GM12875 (cell line): ENCODE data around the gene CDC42SE1.

Experiments used
- H3K4me3 ChIP-seq: one replicate; pipeline ENCODE4 v1.5.1; 2011; ENCODE audit warnings: low read depth, low read length, control low read depth
- CTCF ChIP-seq: IDR thresholded peaks from 2 replicates; pipeline ENCODE4 v1.5.1; 2011; ENCODE audit warnings: low read depth, mild to moderate bottlenecking, control low read depth, inconsistent platforms, low read length, moderate library complexity, borderline replicate concordance; ENCODE audit not compliant: insufficient read depth

Gene CDC42SE1

GRCh38 chr1:151043163-151043562, 16.3 kb downstream of the CDC42SE1 start:
- no peak overlapping the region for H3K4me3 ChIP-seq
- TF ChIP-seq CTCF: no peak

- no peak overlapping the region for H3K4me3 ChIP-seq
- TF ChIP-seq CTCF: no peak
Observed at GRCh38 chr1:151039521-151039920, 19.9 kb downstream of the CDC42SE1 start.

- no peak for TF ChIP-seq CTCF
- H3K4me3 ChIP-seq: no peak overlapping the region
Observed at GRCh38 chr1:151037032-151037431, 22.4 kb downstream of the CDC42SE1 start.

- no peak for TF ChIP-seq CTCF
- no peak within 1 kb of the TSS for H3K4me3 ChIP-seq
Observed at GRCh38 chr1:151036356-151036755, 23.1 kb downstream of the CDC42SE1 start, which contains the start of gene BNIPL. BNIPL (plus strand) TSS chr1:151036586; CDS start chr1:151036726, 140 bp downstream.

GRCh38 chr1:151035167-151035566, 24.3 kb downstream of the CDC42SE1 start:
- H3K4me3 ChIP-seq: no peak overlapping the region
- TF ChIP-seq CTCF: no peak

- H3K4me3 ChIP-seq: no peak overlapping the region
- no peak for TF ChIP-seq CTCF
Observed at GRCh38 chr1:151032164-151032563, 27.3 kb downstream of the CDC42SE1 start.

GRCh38 chr1:151026460-151026859, 33.0 kb downstream of the CDC42SE1 start:
- TF ChIP-seq CTCF: no peak
- H3K4me3 ChIP-seq: no peak overlapping the region
